ENCODE results near the gene UBE2E3.

The UBE2E3 gene

DNA sequence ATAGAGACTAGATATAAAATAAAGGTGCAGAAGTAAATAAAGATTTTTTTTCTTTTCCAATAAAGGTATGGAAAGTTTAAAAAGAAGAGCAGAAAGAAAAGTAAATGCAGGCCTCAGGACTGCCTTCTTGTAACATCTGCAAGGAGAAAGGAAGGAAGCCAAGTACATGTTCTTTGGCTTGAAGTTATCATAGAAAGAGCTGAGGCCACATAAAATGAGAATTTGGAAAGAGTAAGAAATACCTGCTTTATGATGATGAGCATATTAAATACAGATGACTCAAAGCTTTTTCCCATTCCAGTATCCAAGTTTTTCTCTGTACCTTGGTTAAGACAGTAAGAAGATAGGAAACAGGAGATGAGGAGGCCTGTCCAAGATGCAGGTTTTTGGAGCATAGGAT is 25.3 kb upstream of the UBE2E3 start:
- H3K9me2 ChIP-seq (replicated peaks; ENCODE audit: control insufficient read depth, low read length) = no peaks in the 10 kb centered on the region
- no peaks in the 10 kb centered on the region for H3F3A ChIP-seq (ENCODE audit: control insufficient read depth, insufficient read depth)
- no peaks in the 10 kb centered on the region for H3K36me3 ChIP-seq (ENCODE audit: control insufficient read depth, low read length)
- no peaks in the 10 kb centered on the region for H3K79me2 ChIP-seq (ENCODE audit: control insufficient read depth, low read length)
- no peaks in the 10 kb centered on the region for H4K20me1 ChIP-seq (ENCODE audit: control insufficient read depth, insufficient read depth, low read depth, low read length)
- no peaks in the 10 kb centered on the region for H3K9me3 ChIP-seq (ENCODE audit: control insufficient read depth, insufficient read depth, low read length)
- no peak overlapping the region for H3K27ac ChIP-seq (ENCODE audit: low read depth, low read length)
- H3K27me3 ChIP-seq (ENCODE audit: control insufficient read depth, low read length) = peaks cover 7% of the 10 kb centered on the region; the same call in 1 of the 2 replicates
- no peak overlapping the region for H3K4me3 ChIP-seq (ENCODE audit: low read length)
- TF ChIP-seq EZH2phosphoT487 (IDR thresholded peaks at IDR 0.05; ENCODE audit: borderline replicate concordance, low read length) (no peak), CTCF (IDR thresholded peaks at IDR 0.05; ENCODE audit: low read depth, low read length, poor library complexity, severe bottlenecking) (no peak)
- H3K4me1 ChIP-seq (ENCODE audit: control insufficient read depth, low read length) = no peaks in the 10 kb centered on the region
- H3K4me2 ChIP-seq (ENCODE audit: low read length) = no peak overlapping the region

DNA sequence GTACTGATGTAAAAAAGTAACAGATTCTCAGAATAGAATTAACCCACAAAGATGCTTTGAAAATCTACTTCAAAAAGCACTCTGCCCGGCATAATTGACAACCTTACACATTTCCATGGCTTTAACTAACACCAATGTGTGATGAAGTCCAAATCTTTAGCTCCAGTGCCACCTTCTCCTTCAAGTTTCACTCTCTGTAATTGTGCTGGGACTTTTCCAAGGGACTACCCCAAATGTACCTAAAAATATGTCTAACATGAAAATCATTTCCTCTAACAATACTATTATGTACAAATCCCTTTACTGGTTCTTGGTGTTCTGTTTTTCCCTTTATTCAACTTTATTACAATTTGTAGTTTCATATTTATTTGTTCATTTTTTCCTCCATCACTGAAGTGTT is 20.6 kb upstream of the UBE2E3 start:
- Histone ChIP-seq H3K4me3 (ENCODE audit: low read length) (no peak overlapping the region), H4K20me1 (ENCODE audit: control insufficient read depth, insufficient read depth, low read depth, low read length) (no peaks in the 10 kb centered on the region), H3F3A (ENCODE audit: control insufficient read depth, insufficient read depth) (no peaks in the 10 kb centered on the region), H3K36me3 (ENCODE audit: control insufficient read depth, low read length) (no peaks in the 10 kb centered on the region), H3K9me3 (ENCODE audit: control insufficient read depth, insufficient read depth, low read length) (no peaks in the 10 kb centered on the region), H3K4me1 (ENCODE audit: control insufficient read depth, low read length) (no peaks in the 10 kb centered on the region), H3K4me2 (ENCODE audit: low read length) (no peak overlapping the region), H3K9me2 (replicated peaks; ENCODE audit: control insufficient read depth, low read length) (no peaks in the 10 kb centered on the region), H3K27ac (ENCODE audit: low read depth, low read length) (no peak overlapping the region), H3K79me2 (ENCODE audit: control insufficient read depth, low read length) (no peaks in the 10 kb centered on the region), H3K27me3 (ENCODE audit: control insufficient read depth, low read length) (0 out of 2 replicates have a peak, but pooled peaks cover 5% of the 10 kb centered on the region)
- TF ChIP-seq CTCF (IDR thresholded peaks at IDR 0.05; ENCODE audit: low read depth, low read length, poor library complexity, severe bottlenecking) = no peak
- TF ChIP-seq EZH2phosphoT487 (IDR thresholded peaks at IDR 0.05; ENCODE audit: borderline replicate concordance, low read length) = no peak

DNA sequence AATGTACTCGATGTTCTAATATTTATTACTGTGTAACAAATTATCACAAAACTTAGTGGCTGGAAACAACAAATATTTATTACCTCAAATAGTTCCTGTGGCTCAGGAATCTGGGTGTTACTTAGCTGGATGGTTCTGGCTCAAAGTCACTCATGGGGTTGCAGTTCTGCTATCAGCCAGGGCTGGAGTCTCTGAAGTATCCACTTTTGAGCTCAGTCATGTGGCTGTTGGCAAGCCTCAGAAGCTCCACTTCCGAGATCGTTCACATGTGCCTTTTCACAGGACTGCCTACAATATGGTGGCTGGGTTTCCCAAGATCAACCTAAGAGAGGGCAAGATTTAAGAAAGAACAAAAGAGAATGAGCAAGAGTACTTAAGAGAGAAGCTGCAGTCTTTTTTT is 19.4 kb upstream of the UBE2E3 start:
- 0 out of 2 replicates have a peak, but pooled peaks cover 3% of the 10 kb centered on the region for H3K27me3 ChIP-seq (ENCODE audit: control insufficient read depth, low read length)

More for the DNA sequence above, 19.4 kb upstream of the UBE2E3 start:
- Histone ChIP-seq H3F3A (ENCODE audit: control insufficient read depth, insufficient read depth) (no peaks in the 10 kb centered on the region), H3K27ac (ENCODE audit: low read depth, low read length) (no peak overlapping the region), H3K36me3 (ENCODE audit: control insufficient read depth, low read length) (no peaks in the 10 kb centered on the region), H3K4me3 (ENCODE audit: low read length) (no peak overlapping the region), H3K9me3 (ENCODE audit: control insufficient read depth, insufficient read depth, low read length) (no peaks in the 10 kb centered on the region), H4K20me1 (ENCODE audit: control insufficient read depth, insufficient read depth, low read depth, low read length) (no peaks in the 10 kb centered on the region), H3K4me2 (ENCODE audit: low read length) (no peak overlapping the region), H3K79me2 (ENCODE audit: control insufficient read depth, low read length) (no peaks in the 10 kb centered on the region), H3K4me1 (ENCODE audit: control insufficient read depth, low read length) (no peaks in the 10 kb centered on the region), H3K9me2 (replicated peaks; ENCODE audit: control insufficient read depth, low read length) (no peaks in the 10 kb centered on the region)
- TF ChIP-seq EZH2phosphoT487 (IDR thresholded peaks at IDR 0.05; ENCODE audit: borderline replicate concordance, low read length) (no peak), CTCF (IDR thresholded peaks at IDR 0.05; ENCODE audit: low read depth, low read length, poor library complexity, severe bottlenecking) (no peak)

Data from DOHH2 (cell line).